ENCODE measurements around the gene NAGLU.

DNA sequence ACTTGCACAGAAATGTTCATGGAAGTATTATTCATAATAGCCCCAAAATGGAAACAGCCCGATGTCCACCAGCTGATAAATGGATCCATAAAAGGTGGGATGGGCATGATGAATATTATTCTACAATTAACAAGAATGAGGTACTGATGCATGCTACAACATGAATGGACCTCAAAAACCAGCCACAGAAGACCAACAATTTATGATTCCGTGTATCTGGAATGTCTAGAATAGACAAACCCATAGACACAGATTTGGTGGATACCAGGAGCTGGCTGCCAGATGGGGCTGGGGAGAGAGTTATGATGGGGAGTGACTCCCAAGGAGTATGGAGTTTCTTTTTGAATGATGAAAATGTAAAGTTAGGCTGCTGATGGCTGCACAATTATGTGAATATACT, 10.8 kb upstream of the NAGLU start:
- TF ChIP-seq, protein P1, sequence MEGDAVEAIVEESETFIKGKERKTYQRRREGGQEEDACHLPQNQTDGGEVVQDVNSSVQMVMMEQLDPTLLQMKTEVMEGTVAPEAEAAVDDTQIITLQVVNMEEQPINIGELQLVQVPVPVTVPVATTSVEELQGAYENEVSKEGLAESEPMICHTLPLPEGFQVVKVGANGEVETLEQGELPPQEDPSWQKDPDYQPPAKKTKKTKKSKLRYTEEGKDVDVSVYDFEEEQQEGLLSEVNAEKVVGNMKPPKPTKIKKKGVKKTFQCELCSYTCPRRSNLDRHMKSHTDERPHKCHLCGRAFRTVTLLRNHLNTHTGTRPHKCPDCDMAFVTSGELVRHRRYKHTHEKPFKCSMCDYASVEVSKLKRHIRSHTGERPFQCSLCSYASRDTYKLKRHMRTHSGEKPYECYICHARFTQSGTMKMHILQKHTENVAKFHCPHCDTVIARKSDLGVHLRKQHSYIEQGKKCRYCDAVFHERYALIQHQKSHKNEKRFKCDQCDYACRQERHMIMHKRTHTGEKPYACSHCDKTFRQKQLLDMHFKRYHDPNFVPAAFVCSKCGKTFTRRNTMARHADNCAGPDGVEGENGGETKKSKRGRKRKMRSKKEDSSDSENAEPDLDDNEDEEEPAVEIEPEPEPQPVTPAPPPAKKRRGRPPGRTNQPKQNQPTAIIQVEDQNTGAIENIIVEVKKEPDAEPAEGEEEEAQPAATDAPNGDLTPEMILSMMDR (conservative IDR thresholded peaks at IDR 0.05) = no peak
- no peak for TF ChIP-seq ZFX (IDR thresholded peaks at IDR 0.05)

Data from C4-2B (cell line).